K562 (cell line): ENCODE data around the gene ZSCAN22. TPM values are rescaled to one million over a fixed set of nuclear protein-coding genes. Genes with fewer than 3 reads are reported as not detected.
A peak's percentile ranks its signal among the peaks of the same experiment; 100 is the strongest.
"Not testable (repeated sequence)": the region's sequence is repeated elsewhere in the genome, so short reads cannot be mapped to it uniquely, and the experiment has no call there.

Experiments
- ATAC-seq: fragments of 200-7000 bp; cut with Tn5 transposase; 3 replicates; pipeline ENCODE4 v1.9.1; 2020; ENCODE audit warnings: moderate library complexity
- BruUV-seq: library from RNA; stranded (reverse); fragments of 400-500 nt; replicated peaks from 2 replicates; lab custom pipeline; 2021; lab: Mats Ljungman, UMichigan
- CTCF ChIA-PET: fragments of 300-600 bp; formaldehyde crosslinking; extraction: SDS; loops from one replicate; lab custom pipeline; 2021; ENCODE audit warnings: low intra/inter-chr PET ratio; lab: Yijun Ruan, JAX
- POLR2A ChIA-PET: fragments of 300-600, 350-650 bp; sonication (Branson Sonifier 250); formaldehyde crosslinking; extraction: SDS; loops from one replicate; lab custom pipeline; 2021; ENCODE audit warnings: antibody characterized with exemption, inconsistent platforms; lab: Yijun Ruan, JAX
- DNase-seq, 4 experiments: peaks; one replicate each; pipeline versions ENCODE4 v3.0.0 to v3.0.0-alpha.2; 2011 to 2018; ENCODE audit warnings: low spot score in 3 of 4, mixed read lengths in 3 of 4; ENCODE audit errors: extremely low read depth in 1 of 4
- FAIRE-seq: peaks from 2 replicates; lab custom pipeline; 2011; peaks lifted over from hg19 to GRCh38; lab: Jason Lieb, UNC
- H2AFZ ChIP-seq: 2 replicates; pipeline ENCODE4 v1.6.0; 2011; ENCODE audit warnings: low read depth, low read length, control low read depth, inconsistent platforms
- H3K27ac ChIP-seq: fragments of 200-600 bp; 3 replicates; pipeline ENCODE4 v1.8.0; 2011; ENCODE audit warnings: low read depth, mild to moderate bottlenecking, control low read depth, inconsistent platforms, low read length, moderate library complexity, mixed read lengths; ENCODE audit errors: extremely low read depth
- H3K27me3 ChIP-seq, 2 experiments: fragments of 300-600 bp in 1 of 2; 2 replicates in 1 of 2; 3 replicates in 1 of 2; pipeline versions ENCODE4 v1.6.0 to v1.8.0; 2011; ENCODE audit warnings: inconsistent platforms in 2 of 2, low read length in 2 of 2, mild to moderate bottlenecking in 1 of 2, mixed read lengths in 1 of 2, moderate library complexity in 1 of 2; ENCODE audit not compliant: control insufficient read depth in 2 of 2, insufficient read depth in 2 of 2
- H3K36me3 ChIP-seq: fragments of 300-600 bp; 3 replicates; pipeline ENCODE4 v1.8.0; 2011; ENCODE audit warnings: mild to moderate bottlenecking, low read length, inconsistent platforms; ENCODE audit not compliant: control insufficient read depth, insufficient read depth
- H3K4me1 ChIP-seq, 2 experiments: fragments of 200-600 bp in 1 of 2; replicated peaks in 1 of 2; 2 replicates in 1 of 2; 3 replicates in 1 of 2; pipeline versions ENCODE4 v1.5.1 to v1.8.0; 2011; ENCODE audit warnings: inconsistent platforms in 2 of 2, low read length in 2 of 2, mild to moderate bottlenecking in 1 of 2, mixed read lengths in 1 of 2, moderate library complexity in 1 of 2; ENCODE audit not compliant: control insufficient read depth in 2 of 2, insufficient read depth in 2 of 2
- H3K4me2 ChIP-seq: 2 replicates; pipeline ENCODE4 v1.6.1; 2011; ENCODE audit warnings: low read length, control low read depth, inconsistent platforms, mixed read lengths; ENCODE audit not compliant: insufficient read depth
- H3K4me3 ChIP-seq: fragments of 200-600 bp; sonication (generic), shearing (Covaris generic); 2 replicates; pipeline ENCODE4 v1.5.1; 2016; ENCODE audit warnings: control low read depth, inconsistent platforms
- H3K79me2 ChIP-seq: fragments of 200-600 bp; 3 replicates; pipeline ENCODE4 v1.8.0; 2011; ENCODE audit warnings: low read length, inconsistent platforms; ENCODE audit not compliant: control insufficient read depth, insufficient read depth
- H3K9ac ChIP-seq, 2 experiments: 2 replicates each; pipeline versions ENCODE4 v1.6.0 to v1.6.1; 2011; ENCODE audit warnings: low read depth in 2 of 2, low read length in 2 of 2, control low read depth in 1 of 2, inconsistent platforms in 1 of 2, mild to moderate bottlenecking in 1 of 2, mixed read lengths in 1 of 2; ENCODE audit not compliant: insufficient read depth in 1 of 2
- H3K9me1 ChIP-seq: one replicate; pipeline ENCODE4 v1.6.0; 2011; ENCODE audit warnings: inconsistent platforms, mild to moderate bottlenecking, low read length, moderate library complexity; ENCODE audit not compliant: control insufficient read depth, insufficient read depth
- H3K9me3 ChIP-seq: replicated peaks from 2 replicates; pipeline ENCODE4 v1.5.1; 2011; ENCODE audit warnings: low read depth, low read length, inconsistent platforms; ENCODE audit not compliant: control insufficient read depth, insufficient read depth
- H4K20me1 ChIP-seq: replicated peaks from 2 replicates; pipeline ENCODE4 v1.6.1; 2011; ENCODE audit warnings: low read length, inconsistent platforms, mixed read lengths; ENCODE audit not compliant: control insufficient read depth, insufficient read depth
- CEBPB ChIP-seq: fragments of 450-650 bp; IDR thresholded peaks from 2 replicates; pipeline ENCODE4 v1.6.1; 2016; ENCODE audit warnings: missing genetic modification characterization, missing compliant biosample characterization
- CEBPG ChIP-seq, 3 experiments: fragments of 200-800 bp in 1 of 3; sonication (Bioruptor generic) in 1 of 3; sonication (generic) in 1 of 3; formaldehyde crosslinking in 1 of 3; IDR thresholded peaks in 2 of 3; conservative IDR thresholded peaks in 1 of 3; 2 replicates each; pipeline versions ENCODE4 v1.6.1 to v1.8.0; 2016 to 2022; ENCODE audit warnings: missing compliant biosample characterization in 2 of 3, missing genetic modification characterization in 2 of 3, mild to moderate bottlenecking in 1 of 3, missing genetic modification reagents in 1 of 3
- RBFOX2 ChIP-seq: fragments of 200-400 bp; formaldehyde crosslinking; IDR thresholded peaks from 2 replicates; pipeline ENCODE4 v1.6.1; 2017; ENCODE audit warnings: low read depth, mild to moderate bottlenecking, low read length, moderate library complexity
- ZBTB40 ChIP-seq, 2 experiments: fragments of 450-650 bp in 1 of 2; sonication (generic) in 1 of 2; formaldehyde crosslinking in 1 of 2; IDR thresholded peaks; 2 replicates each; pipeline versions ENCODE4 v1.7.1 to v1.9.0; 2016 to 2022; ENCODE audit warnings: inconsistent platforms in 1 of 2, mild to moderate bottlenecking in 1 of 2, missing genetic modification reagents in 1 of 2
- ZNF766 ChIP-seq: fragments of 200-800 bp; sonication (Bioruptor generic); conservative IDR thresholded peaks from 2 replicates; pipeline ENCODE4 v1.6.1; 2016; ENCODE audit warnings: missing genetic modification characterization, missing compliant biosample characterization
- WGBS: fragments of 100-300 bp; shearing (Covaris generic); methylation state at CpG from one replicate; pipeline ENCODE4 v1.1.6; 2016; ENCODE audit warnings: low coverage, mixed read lengths; ENCODE audit not compliant: insufficient coverage; ENCODE audit errors: missing lambda C conversion rate; 5-methylcytosine and 5-hydroxymethylcytosine counted together
- in situ Hi-C: fragments of 300-500 bp; cut with MboI; formaldehyde crosslinking; loops from 4 replicates; pipeline ENCODE4 v1.15.0; 2018; ENCODE audit warnings: inconsistent platforms, mixed read lengths
- intact Hi-C: fragments of 100-400 bp; cut with micrococcal nuclease; formaldehyde crosslinking; loops from 2 replicates; pipeline ENCODE4 v1.14.2; 2022
- polyA plus RNA-seq, 8 experiments: library from polyadenylated mRNA; depleted of rRNA in 4 of 8; stranded (reverse) in 5 of 8; unstranded in 3 of 8; fragments of >200 nt; fragmentation: Nextera tagmentation in 2 of 8; fragmentation: Illumina TruSeq in 1 of 8; extraction: Ambion mirVana in 2 of 8; extraction: Trizol in 1 of 8; gene quantifications; 2 replicates each; pipeline versions ENCODE4 v1.2.1 to v1.2.3, GENCODE V29; 2011 to 2014; ENCODE audit warnings: inconsistent platforms in 1 of 8, missing spikeins in 1 of 8
- total RNA-seq, 7 experiments: library from RNA; depleted of rRNA in 6 of 7; stranded (reverse); fragments of >200 nt in 6 of 7; fragmentation: Illumina TruSeq in 2 of 7; extraction: Trizol in 2 of 7; gene quantifications; 2 replicates each; pipeline versions ENCODE4 v1.2.1 to v1.2.3, GENCODE V29; 2011 to 2021; ENCODE audit warnings: low replicate concordance in 1 of 7
- TF ChIP-seq, protein P1 (sequence below): fragments of 450-650 bp; IDR thresholded peaks from 2 replicates; pipeline ENCODE4 v1.6.1; 2016

ZSCAN22 gene
- total and polyA plus RNA-seq, 9 of the 15 experiments (the other 6 are each of a cell fraction or from before 2014, with no cell fraction given) = 0.98 to 5.3 (median 3.0) TPM

DNA sequence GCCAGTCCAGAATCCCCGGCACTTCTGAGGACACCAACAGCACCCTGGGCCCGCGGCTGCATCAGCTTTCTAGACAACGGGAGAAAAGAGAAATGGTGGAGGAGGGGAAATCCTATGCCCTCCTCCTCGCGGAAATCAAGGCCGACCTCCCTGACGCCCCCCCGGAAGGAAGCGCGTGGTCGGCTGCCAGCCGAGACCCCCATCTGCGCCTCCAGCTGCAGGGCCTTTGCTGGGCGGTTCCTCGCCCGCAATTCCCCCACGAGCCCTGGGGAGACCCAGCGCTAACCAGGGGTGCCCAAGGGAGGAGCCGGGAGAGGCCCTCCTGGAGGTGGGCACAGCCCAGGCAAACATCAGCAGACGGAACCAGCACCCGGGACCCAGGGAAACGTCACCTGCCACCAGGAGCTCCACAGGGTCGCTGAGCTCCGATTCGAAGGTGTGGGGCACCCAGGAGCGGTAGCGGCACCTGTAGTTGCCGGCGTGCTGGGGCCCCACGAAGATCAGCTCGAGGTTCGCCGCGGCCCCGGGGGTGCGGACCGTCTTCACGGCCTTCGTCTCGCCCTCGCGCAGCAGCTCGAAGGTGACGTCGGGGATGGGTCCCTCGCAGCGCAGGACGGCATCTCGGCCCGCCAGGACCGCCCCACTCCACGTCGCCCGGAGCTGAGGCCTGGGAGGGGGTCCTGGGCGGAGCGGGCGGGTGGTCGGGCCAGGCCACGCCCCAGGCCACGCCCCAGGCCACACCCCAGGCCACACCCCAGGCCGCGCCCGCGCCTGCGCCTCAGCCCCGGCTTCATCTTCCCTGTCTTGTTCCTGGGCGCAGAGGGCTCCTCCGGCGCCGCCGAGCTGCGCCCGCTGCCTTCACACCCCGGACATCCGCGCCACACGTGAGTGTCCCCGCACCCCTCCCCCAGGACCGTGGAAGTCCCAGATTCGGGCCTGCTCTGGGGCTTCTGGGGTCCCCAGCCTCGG is 20.5 kb downstream of the ZSCAN22 start (continued):
- peak; percentile 67 for TF ChIP-seq RBFOX2
- TF ChIP-seq, all 486 proteins: peak for 59

DNA sequence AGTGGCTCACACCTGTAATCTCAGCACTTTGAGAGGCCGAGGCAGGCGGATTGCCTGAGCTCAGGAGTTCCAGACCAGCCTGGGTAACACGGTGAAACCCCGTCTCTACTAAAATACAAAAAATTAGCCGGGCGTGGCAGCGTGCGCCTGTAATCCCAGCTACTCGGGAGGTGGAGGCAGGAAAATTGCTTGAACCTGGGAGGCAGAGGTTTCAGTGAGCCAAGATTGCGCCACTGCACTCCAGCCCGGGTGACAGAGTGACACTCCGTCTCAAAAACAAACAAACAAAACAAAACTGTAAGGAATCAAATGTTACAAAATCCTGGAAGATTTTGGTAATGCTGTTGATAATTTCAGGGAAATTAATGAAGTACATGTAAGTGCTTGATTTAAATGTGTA is 21.3 kb downstream of the ZSCAN22 start:
- H3K4me2 ChIP-seq = peak overlapping the region; percentile 83
- in situ Hi-C loops; H3K27ac ChIP-seq; H3K9me1 ChIP-seq; CTCF ChIA-PET; H3K36me3 ChIP-seq; H4K20me1 ChIP-seq; DNase-seq; ATAC-seq; H3K27me3 ChIP-seq; FAIRE-seq; H3K79me2 ChIP-seq; H3K9me3 ChIP-seq; intact Hi-C loops; TF ChIP-seq ZBTB40 (CRISPR knock-in tag; IDR thresholded peaks at IDR 0.05): not testable (repeated sequence)
- peak overlapping the region; percentile 84 for H2AFZ ChIP-seq
- BruUV-seq = TSS peak; percentile 65
- 1% methylated on average over 12 of the region's 12 CpGs for WGBS
- POLR2A ChIA-PET = interaction anchor here (0.6 to 3.6 kb wide), 6 partner anchors 11 to 136 kb away, joined by 3 to 20 read pairs (median 4); partner anchors contain the start of gene ZNF497
- H3K4me1 ChIP-seq = peaks cover 5 to 21% of the 10 kb centered on the region in 2 experiments; a peak in 4 of 5 replicates
- peak overlapping the region; percentile 59 to 96; a peak in 3 of 4 replicates for H3K9ac ChIP-seq
- peak overlapping the region; percentile 78 for H3K4me3 ChIP-seq
- TF ChIP-seq, protein P1, sequence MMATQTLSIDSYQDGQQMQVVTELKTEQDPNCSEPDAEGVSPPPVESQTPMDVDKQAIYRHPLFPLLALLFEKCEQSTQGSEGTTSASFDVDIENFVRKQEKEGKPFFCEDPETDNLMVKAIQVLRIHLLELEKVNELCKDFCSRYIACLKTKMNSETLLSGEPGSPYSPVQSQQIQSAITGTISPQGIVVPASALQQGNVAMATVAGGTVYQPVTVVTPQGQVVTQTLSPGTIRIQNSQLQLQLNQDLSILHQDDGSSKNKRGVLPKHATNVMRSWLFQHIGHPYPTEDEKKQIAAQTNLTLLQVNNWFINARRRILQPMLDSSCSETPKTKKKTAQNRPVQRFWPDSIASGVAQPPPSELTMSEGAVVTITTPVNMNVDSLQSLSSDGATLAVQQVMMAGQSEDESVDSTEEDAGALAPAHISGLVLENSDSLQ = peak; percentile 19; the same call in 1 of the 2 replicates
- TF ChIP-seq CEBPG (CRISPR knock-in tag; IDR thresholded peaks at IDR 0.05) (0 out of 2 replicates have a peak, but pooled peaks have one; percentile 29), CEBPG (tag; conservative IDR thresholded peaks at IDR 0.05 in 1 of 2, IDR thresholded peaks at IDR 0.05 in 1 of 2) (peak; percentile 60 to 82), CEBPB (tag) (peak; percentile 89), ZBTB40 (IDR thresholded peaks at IDR 0.05) (peak; percentile 27; the same call in 1 of the 2 replicates), ZNF766 (CRISPR knock-in tag) (0 out of 2 replicates have a peak, but pooled peaks have one; percentile 29)
